Fibroblast of skin of left quadriceps (primary cell): ENCODE measurements around the gene ADPRS.

Experiments
- DNase-seq, 2 experiments: peaks; one replicate each; pipeline ENCODE4 v3.0.0-alpha.2; 2013; ENCODE audit warnings: low read depth in 2 of 2

ADPRS gene

DNA sequence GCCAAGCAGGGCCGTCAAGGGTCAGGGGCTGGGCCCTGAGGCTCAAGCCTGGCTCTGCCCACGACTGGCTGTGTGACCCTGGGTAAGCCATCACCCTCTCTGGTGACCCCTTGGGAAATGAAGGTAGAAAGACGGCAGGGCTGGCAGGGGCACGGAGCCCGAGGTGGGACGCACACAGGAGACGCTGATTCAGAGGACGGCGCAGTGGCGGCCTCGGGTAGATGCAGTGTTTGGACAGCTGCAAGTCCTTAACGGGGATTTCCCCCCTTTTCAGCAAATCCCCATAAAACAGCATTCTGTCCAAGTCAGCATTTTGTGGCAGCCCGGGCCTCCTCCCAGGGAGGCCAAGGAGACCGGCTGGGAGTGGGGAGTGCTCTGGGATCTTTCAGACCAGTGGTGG, 19.6 kb downstream of the ADPRS start:
- DNase-seq, result peak; percentile 42 to 53

DNA sequence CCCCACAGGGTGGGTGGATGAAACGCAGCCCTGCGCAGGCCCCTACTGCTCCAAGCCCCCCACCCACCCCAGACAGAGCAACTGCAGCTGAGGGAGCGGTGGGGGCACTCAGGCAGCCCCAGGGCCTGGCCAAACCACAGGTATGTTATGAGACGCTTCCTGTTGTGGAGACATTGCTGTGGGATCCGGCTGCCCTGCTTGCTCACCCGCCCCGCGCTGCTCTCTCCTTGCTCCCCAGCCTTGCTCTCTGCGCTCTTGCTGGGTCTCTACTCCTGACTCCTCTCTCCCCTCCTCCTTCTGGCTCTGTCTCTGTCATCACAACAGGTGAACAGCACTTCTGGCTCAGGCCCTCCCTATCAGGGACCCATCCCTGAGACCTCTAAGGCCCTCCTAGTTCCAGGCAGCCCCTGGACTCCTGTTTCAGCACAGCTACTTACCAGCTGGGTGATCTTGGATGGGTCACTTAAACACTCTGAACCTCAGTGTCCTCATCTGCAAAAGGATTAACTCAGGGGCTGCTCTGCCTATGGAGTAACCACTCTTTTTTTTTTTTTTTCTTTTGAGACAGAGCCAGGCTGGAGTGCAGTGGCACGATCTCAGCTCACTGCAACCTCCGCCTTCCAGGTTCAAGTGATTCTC, 20.5 kb downstream of the ADPRS start:
- DNase-seq, result peak; percentile 44 to 59

DNA sequence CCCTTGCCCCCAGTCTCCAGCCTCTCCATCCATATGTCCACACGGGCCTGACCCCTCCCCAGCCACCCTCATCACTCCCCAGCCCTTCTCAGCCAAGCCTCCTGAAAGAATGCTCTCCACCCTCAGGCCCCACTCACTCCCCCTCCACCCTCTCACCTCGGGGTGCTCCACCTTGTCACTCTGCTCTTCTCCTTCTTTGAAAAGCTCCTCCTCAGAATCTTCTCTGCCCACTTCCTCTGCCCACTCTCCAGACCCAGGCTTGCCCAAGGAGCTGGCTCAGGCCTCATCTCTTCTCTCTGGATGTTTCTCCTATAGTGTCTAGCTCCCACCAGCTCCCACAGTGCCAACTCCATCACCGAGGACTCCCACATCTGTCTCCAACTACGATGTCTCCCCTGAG, 22.5 kb downstream of the ADPRS start:
- DNase-seq, result no peak

DNA sequence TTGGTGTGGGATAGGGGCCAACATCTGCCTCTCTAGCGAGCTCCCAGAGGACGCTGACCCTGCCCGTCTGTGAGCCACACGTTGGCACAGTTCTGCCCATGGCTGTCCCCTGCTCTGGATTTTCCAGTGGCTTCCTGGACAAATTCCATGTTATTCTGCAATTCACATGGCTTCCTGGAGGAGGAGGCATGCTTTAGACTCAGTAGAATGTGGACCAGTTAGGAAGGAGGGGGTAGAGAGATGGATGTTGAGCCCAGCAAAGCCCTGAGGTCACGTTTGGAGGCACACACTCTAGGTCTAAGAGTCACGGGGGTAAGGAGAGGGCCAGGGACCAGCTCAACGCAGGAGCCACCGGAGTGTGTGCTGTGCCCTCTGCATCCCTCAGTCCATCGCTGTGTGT, 24.1 kb downstream of the ADPRS start:
- no peak for DNase-seq

DNA sequence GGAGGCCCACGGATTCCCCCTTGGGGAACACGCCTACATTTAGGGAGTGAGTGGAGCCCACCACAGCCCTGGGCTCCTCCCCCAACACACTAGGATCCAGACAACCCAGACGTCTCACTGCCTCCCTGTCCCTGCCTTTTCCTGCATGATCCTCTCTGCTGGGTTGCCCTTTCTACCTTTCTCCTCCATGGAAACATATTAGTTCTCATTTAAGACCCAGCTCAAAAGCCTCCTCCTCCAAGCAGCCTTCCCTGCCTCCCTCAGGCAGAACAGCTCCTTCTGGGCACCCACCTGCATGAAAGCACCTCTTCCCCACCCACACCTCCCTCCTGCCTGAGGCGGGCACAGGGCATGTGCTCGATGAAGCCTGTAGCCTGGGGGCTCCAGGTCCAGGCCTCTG, 25.7 kb downstream of the ADPRS start:
- no peak for DNase-seq

DNA sequence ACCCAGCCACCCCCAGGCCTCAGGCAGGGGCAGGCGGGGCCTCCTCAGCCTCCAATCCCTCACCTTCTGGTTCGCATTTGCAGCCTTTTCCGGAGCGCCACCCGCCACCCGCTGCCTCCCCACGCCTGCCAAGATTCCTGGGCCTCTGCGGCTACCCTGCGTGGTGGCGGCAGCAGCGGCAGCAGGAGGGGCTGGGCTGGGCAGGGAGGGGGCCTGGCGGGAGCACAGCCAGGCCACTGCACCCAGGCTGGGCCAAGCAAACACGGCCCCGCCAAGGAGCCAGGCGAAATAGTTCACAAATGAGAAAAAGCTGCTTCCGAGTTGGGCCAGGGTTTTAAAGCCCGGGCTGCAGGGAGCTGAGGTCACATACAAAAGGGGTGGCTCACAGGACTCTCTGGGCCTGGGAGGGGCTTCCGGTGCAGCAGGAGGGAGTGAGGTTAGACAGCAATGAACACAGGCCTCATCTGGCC, 26.5 kb downstream of the ADPRS start:
- peak; percentile 42 to 51 for DNase-seq

DNA sequence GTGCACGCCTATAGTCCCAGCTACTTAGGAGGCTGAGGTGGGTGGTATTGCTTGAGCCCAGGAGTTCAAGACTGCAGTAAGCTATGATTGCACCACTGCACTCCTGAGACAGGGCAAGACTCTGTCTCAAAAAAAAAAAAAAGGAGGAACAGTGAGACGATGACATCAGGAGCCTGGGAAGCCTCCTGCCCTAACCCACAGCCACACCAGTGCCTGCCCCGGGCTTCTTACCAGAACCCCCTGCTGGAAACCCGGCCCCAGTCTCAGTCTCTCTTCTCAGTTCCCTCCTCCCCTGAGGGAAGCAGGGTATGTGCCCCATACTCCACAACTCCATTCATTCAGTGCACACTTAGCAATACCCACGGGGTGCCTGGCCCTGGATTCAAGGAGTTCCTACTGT, 27.2 kb downstream of the ADPRS start:
- DNase-seq, result no peak

DNA sequence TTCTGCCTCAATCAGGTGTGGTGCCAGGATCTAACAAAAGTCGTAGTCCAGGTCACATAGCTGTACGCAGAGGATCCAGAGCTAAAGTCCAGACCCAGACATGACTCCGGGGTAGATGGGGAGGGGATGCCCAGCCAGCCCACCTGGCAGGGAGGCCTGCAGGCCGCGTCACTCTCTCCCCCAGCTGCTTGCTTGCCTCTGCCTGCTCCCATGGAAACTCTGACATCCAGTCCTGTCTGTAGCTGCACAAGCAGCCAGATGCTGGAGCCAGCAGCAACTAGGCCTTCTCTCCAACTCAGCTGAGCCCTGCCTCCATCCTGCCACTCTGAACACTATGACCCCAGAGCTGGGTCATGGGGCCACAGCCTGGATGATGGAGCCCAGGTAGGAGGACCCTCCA, 28.2 kb downstream of the ADPRS start:
- no peak for DNase-seq

DNA sequence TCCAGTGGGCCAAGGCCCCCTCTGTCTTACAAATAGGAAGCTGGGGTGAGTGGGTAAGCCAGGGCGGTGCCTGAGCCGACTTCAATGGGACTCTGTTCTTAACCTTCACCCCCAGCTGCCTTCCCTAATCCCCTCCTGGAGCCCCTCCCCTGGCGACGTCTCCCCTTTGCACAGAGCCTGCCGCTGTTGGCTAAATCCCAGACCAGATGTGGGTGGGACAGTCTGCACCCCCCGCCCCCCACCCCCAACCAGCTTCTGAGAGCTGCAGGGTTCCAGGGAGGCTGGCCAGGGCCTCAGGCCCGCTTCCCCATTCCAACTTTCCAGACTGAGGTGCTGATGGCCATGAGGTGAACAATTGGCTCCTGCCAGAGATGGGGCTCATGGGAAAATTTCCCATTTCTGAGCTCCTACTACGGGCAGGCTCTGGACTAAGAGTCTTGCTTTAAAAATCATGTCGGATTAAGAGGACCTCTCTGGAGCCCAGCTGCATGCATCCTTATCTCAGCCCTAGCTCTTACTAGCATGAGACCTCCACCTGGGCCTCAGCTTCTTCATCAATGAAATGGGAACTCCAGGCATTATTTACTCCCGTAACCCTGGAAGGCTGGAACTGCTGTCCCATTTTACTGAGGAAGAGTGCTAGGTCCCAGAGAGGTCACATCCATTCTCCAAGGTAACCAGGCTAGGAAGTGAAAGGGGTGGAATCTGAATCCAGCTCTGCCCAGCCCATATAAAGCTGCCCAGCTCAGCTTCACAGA, 29.9 kb downstream of the ADPRS start:
- DNase-seq, result no peak

DNA sequence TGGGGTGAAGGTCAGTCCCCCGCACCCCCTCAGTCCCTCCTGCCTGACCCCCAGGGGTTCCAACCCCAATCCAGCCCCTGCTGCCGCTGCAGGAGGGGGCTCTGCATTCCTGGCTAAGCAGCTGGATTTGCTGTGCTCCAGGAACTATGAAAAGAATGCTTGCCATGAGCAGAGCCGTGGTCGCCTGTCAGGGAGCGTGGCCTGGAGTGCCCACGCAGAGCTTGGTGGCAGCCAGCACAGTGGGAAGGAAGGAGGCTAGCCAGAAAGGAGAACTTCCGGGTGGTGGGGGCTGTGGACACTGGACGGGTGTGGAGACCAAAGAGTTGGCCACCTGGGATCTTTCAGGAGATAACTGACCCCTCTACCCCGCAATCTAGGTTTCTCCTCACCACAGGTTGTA, 30.8 kb downstream of the ADPRS start:
- DNase-seq, result no peak

DNA sequence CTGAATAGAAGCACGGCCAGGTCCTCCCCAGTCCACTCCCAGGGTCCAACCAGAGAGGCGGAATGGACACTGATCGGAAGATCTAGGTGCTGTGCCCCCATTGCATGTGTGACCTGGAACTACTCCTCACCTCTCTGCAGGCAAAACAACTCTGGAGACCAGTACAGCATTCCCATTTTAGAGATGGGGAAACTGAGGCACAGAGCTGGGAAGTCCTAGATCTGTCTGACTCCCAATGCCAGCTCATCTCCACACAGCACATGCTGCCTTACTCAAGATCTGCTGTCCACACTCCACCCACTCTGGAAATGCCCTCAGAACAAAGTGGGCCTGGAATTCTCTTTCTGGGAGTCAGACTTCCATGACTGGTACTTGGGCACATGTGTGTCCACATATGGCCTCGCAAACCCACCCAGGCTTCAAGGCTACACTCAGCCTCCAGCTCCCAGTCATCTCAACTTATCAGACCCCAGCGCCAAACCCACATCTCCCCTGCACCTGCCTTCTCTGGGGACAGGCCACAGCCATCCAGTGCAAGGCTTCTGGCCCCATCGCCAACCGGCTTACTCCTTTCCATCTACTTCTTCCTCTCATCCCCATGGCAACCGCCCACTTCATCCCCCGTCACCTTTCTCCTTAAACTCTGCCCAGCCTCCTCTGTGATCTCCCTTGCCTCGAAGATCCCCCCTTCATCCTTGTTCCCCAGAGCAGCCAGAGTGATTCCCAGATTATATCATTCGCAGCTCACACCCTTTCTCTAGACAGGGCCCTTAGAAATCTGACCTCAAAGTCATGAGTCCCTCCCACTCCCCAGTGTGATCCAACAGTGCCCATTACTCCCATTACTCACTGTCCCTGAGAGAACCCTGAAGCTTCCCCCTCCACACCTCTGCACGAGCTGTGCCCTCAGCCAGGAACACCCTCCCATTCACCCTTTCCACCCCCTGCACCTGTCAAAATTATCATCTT, 33.7 kb downstream of the ADPRS start:
- no peak for DNase-seq

DNA sequence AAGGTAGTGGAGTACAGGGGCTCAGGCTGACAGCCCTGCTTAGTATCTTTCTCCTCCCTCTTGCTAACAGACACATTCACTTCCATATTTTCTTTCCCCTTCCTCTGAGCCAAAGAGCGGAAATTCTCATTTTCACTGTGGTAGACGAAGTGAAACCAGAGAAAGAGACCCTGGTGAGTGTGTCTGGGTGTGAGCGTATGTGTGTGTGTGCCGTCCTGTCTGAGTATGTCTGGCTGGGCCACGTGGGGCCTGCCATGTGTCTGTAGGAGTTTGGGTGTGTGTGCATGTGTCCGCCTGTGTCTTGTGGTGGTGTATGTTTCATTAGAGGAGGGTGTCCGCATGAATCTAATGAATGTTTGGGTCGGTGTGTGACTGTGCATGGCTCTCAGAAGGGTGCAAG, 34.7 kb downstream of the ADPRS start:
- no peak for DNase-seq

DNA sequence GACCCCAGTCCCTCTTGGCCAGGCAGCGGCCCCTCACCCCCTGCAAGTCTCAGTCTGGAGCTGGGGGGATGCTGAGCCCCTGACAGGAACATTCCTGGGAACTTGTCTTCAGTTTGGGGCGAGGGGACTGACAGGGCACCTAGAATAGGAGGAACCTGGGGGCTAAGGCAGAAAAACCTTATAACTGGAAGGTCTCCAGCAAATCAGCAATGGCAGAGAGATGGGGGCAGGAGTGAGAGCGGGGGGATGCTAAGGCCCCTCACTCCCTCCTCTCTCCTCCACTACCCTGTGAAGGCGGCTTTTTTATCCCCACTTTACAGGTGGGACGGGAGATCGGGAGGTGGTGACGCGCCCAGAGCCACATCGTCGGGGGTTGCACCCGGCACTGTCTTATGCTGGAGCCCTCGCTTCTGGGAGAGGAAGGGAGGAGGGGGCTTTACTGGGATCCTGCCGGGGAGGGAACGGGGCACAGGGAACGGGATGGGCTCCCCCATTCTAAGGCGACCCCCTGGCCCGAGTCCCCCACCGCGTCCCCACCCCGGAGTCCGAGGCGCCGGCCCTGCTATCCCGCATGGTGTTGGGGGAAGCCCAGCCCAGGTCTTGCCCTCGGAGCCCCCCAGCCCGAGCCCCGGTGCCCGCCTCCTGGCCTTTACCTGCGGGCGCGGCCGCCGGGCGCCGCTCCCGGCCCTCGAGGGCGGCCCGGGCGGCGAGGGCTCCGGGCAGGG, 35.9 kb downstream of the ADPRS start:
- no peak for DNase-seq

DNA sequence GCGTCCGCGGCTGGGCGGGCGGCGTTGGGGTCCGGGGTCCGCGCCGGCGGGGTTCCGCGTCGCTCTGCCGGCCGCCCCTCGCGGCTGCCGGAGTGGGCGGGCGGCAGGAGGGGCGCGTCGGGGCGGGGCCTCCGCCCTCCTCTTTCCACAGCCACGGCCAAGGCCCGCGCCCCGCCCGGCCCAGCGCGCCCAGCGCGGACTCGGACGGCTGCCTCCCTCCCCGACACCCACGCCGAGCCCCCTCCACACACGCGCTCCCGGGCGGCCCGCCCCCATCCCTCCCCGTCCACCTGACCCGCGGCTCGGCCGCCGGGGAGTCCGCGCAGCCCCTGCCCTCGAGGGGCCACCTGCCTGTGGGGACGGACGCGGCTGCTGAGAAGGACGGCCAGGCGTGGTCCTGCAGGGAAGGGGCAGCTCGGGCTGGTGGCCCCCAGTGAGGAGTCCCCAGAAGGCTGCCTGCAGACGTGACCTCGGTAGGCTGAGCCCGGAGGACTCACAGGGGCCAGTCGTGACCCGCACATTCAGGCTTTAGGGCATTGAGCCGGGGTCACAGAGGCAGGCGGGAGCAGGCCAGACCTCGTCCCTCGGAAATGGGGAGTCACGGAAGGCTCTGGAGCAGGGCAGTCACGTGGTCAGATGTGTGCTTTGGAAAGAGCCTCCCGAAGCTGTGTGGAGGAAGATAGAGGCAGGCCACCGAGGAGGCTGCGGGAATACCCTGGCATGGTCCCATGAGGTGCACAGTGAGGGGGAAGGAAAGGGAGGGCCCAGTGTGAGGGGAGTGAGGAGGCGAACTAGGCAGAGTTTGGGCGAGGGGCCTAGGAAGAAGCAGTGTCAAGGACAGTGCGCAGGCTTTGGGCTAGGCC, 36.7 kb downstream of the ADPRS start, which contains the start of gene COL8A2:
Gene COL8A2 (minus strand): TSS at position 94 of the 863 bp plus-strand sequence. CDS start 24,980 bp downstream, outside the sequence.
- no peak for DNase-seq

DNA sequence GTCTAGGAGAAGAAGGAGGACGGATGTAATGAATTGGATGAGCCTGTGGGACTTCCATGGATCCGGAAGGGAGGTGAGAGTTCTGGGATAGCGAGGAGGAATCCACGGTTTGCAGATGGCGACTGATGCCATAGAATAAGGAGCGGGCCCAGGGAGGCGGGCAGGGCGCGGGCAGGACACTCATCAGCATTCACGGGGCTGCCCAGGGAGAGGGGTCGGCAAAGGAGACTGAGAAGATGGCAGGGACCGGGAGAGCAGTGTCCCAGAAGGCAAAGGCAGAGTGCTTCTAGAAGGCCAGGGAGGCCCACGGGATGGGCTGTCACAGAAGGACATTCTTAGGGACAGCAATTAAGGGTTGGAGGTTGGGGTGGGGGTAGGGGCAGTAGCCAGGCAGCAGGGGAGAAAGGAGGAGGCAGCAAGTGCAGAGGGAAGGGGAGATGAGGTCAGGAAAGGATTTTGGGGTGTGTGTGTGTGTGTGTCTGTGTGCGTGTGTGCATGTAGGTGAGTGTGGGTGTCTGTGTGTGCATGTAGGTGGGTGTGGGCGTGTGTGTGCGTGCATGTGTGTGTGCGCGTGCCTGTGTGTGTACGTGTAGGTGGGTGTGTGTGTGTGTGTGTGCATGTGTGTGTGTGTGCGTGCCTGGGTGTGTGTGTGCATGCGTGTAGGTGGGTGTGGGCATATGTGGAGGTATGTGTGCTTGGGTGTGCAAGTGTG, 37.5 kb downstream of the ADPRS start:
- no peak for DNase-seq

DNA sequence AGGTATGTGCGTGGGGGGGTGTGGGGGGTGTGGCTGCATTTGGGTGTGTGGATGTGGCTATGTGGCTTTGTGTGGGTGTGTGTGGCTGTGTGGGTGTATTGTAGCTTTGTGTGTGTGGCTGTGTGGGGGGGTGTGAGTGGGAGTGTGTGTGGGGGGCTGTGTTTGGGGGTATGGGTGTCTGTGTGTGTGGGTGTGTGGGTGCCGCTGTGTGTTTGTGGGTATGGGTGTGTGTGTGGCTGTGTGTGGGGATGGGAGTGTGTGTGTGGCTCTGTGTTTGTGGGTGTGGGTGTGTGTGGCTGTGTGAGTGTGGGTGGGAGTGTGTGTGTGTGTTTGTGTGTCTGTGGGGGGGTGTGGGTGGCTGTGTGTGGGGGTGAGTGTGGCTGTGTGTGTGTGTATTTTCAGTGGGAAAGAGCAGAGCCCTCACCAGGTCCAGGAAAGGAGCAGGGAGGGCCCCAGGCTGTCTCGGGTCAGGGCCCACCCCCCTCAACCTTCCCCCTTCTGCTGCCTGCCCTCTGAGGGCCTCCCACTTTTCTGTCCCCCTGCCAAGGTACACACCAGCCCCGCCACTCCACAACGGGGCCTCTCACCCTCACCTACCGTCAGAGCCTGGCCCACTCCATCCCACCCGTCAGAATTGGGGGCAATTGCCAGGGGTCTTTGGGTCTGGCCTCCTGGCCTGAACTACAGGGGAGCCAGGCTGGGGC, 38.3 kb downstream of the ADPRS start:
- DNase-seq, result no peak

DNA sequence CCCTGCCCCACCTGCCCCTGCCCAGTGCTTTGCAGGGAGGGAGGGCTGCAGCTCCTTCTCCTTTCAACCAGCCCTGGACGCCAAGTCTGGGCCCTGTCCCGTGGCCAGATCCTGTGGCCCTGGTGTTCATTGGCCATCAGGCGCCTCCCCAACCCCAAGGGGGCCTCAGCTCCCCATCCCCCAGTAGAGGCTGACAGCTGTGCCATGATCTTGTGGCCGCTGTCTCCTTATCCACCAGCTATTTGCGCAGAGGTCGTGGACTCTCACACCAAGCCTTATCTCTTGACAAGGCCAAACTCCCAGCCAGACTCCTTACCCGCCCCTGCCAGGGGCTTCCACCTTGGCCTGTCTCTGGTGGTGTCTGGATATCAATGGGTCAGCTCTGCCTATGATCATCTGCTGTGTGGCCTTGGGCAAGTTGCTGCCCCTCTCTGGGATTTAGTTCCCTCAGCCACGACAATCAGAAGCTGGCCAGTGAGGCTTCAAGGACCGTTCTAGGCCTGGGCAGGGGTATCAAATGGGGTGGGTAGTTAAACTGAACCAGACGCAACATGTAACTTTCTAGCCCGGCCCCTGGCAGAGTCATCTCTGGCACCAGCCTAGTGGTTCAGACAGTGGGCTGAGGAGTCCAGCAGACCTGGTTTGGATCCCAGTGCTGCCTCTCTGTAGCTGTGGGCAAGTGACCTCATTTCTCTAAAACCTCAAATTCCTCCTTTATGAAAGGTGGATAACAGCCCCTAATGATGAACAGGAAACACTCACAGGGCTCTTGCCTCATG, 39.6 kb downstream of the ADPRS start:
- DNase-seq, result no peak

DNA sequence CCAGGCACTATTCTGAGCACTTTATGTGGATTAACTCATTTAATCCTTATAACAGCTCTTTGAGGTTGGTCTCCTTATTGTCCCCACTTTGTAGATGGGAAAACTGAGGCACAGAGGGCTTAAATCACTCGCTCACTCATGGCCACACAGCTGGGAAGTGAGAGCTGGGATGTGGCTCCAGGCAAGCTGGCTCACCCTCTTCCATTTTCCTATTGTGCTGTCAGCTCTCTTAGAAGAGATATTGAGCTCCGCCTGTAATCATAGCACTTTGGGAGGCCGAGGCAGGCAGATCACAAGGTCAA, 40.2 kb downstream of the ADPRS start:
- DNase-seq, result no peak

DNA sequence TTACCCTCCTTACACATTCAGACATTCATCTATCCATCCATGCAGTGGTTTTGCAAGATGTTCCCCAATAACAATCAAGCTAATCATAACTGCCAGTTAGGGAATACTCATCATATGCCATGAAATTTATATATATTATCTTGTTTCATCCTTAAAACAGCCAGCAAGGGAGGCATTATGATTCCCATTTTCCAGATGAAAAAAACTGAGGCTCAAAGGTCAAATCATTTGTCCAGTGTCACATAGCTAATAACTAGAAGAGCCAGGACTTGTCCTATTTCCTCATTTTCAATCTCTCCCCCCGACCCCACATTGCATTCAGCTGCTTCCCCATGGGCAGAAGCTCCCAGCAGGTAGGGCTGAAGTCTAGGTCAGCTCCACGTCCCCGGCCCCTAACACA, 43.3 kb downstream of the ADPRS start:
- no peak for DNase-seq
